GM23338 (cell line): ENCODE data around the gene RNF182. TPM values are rescaled to one million over a fixed set of nuclear protein-coding genes. Genes with fewer than 3 reads are reported as not detected.

Experiments
- ATAC-seq: fragments of 200-7000 bp; cut with Tn5 transposase; 3 replicates; pipeline ENCODE4 v1.9.1; 2020
- DNase-seq: peaks from one replicate; pipeline ENCODE4 v3.0.0-alpha.2; 2015; ENCODE audit warnings: low spot score
- H2AFZ ChIP-seq: fragments of 200-600 bp; sonication (generic); 2 replicates; pipeline ENCODE4 v1.8.0; 2016; ENCODE audit warnings: antibody characterized with exemption, mild to moderate bottlenecking, moderate library complexity
- H3F3A ChIP-seq: fragments of 200-600 bp; sonication (generic); replicated peaks from 2 replicates; pipeline ENCODE4 v1.8.0; 2017; ENCODE audit warnings: antibody characterized with exemption, mixed run types, low read depth
- H3K27ac ChIP-seq: fragments of 200-600 bp; sonication (generic); 2 replicates; pipeline ENCODE4 v1.6.1; 2016; ENCODE audit warnings: low read depth
- H3K27me3 ChIP-seq: fragments of 200-600 bp; sonication (generic); 2 replicates; pipeline ENCODE4 v1.8.0; 2016; ENCODE audit warnings: mild to moderate bottlenecking, mixed run types, moderate library complexity; ENCODE audit not compliant: insufficient read depth
- H3K36me3 ChIP-seq: fragments of 200-600 bp; sonication (generic); 2 replicates; pipeline ENCODE4 v1.8.0; 2016; ENCODE audit warnings: mild to moderate bottlenecking; ENCODE audit not compliant: insufficient read depth
- H3K4me1 ChIP-seq: fragments of 200-600 bp; sonication (generic); 2 replicates; pipeline ENCODE4 v1.8.0; 2016; ENCODE audit warnings: mild to moderate bottlenecking, moderate library complexity; ENCODE audit not compliant: insufficient read depth
- H3K4me2 ChIP-seq: fragments of 200-600 bp; sonication (generic); 2 replicates; pipeline ENCODE4 v1.7.1; 2017; ENCODE audit warnings: mixed run types
- H3K4me3 ChIP-seq: fragments of 200-600 bp; sonication (generic); 2 replicates; pipeline ENCODE4 v1.6.1; 2016; ENCODE audit warnings: mixed run types
- H3K79me2 ChIP-seq: fragments of 200-600 bp; sonication (generic); replicated peaks from 2 replicates; pipeline ENCODE4 v1.8.0; 2017; ENCODE audit warnings: mild to moderate bottlenecking; ENCODE audit not compliant: insufficient read depth
- H3K9me2 ChIP-seq: fragments of 200-600 bp; sonication (generic); 2 replicates; pipeline ENCODE4 v1.8.0; 2017; ENCODE audit not compliant: insufficient read depth
- H4K20me1 ChIP-seq: fragments of 200-600 bp; sonication (generic); replicated peaks from 2 replicates; pipeline ENCODE4 v1.8.0; 2017; ENCODE audit warnings: mild to moderate bottlenecking; ENCODE audit not compliant: insufficient read depth
- H3K27ac Mint-ChIP-seq: 2 replicates; pipeline ENCODE4 v1.8.0; 2020; ENCODE audit warnings: inconsistent platforms, mild to moderate bottlenecking, moderate library complexity, mixed read lengths
- H3K27me3 Mint-ChIP-seq: 3 replicates; pipeline ENCODE4 v1.8.0; 2022; ENCODE audit warnings: low read depth, mild to moderate bottlenecking, moderate library complexity, mixed read lengths, inconsistent platforms; ENCODE audit not compliant: insufficient read depth, poor library complexity
- H3K36me3 Mint-ChIP-seq: 3 replicates; pipeline ENCODE4 v1.8.0; 2021; ENCODE audit warnings: low read depth, mild to moderate bottlenecking, inconsistent platforms, moderate library complexity, mixed read lengths
- H3K4me1 Mint-ChIP-seq: 3 replicates; pipeline ENCODE4 v1.8.0; 2020; ENCODE audit warnings: mild to moderate bottlenecking, inconsistent platforms, mixed read lengths
- H3K4me3 Mint-ChIP-seq: 3 replicates; pipeline ENCODE4 v1.8.0; 2021; ENCODE audit warnings: moderate library complexity, mild to moderate bottlenecking, inconsistent platforms, mixed read lengths
- H3K9me3 Mint-ChIP-seq: 3 replicates; pipeline ENCODE4 v1.8.0; 2020; ENCODE audit warnings: moderate library complexity, mild to moderate bottlenecking, inconsistent platforms, mixed read lengths
- CREB1 ChIP-seq: fragments of 250-450 bp; sonication (Bioruptor Pico); IDR thresholded peaks from 2 replicates; pipeline ENCODE4 v1.5.0; 2020; ENCODE audit warnings: low read depth, mild to moderate bottlenecking, moderate library complexity
- ETS1 ChIP-seq: IDR thresholded peaks from 2 replicates; pipeline ENCODE4 v1.6.1; 2016; ENCODE audit warnings: antibody characterized with exemption
- EZH2 ChIP-seq: fragments of 200-600 bp; sonication (generic); IDR thresholded peaks from one replicate; pipeline ENCODE4 v1.8.0; 2017; ENCODE audit warnings: antibody characterized with exemption, mild to moderate bottlenecking, low read depth; ENCODE audit not compliant: unreplicated experiment
- EZH2phosphoT487 ChIP-seq: fragments of 200-600 bp; sonication (generic); IDR thresholded peaks from one replicate; pipeline ENCODE4 v1.8.1; 2018; ENCODE audit warnings: antibody characterized with exemption; ENCODE audit not compliant: unreplicated experiment
- NANOG ChIP-seq: IDR thresholded peaks from 2 replicates; pipeline ENCODE4 v1.6.1; 2016; ENCODE audit warnings: antibody characterized with exemption, borderline replicate concordance
- POLR2AphosphoS5 ChIP-seq: IDR thresholded peaks from 2 replicates; pipeline ENCODE4 v1.6.1; 2016; ENCODE audit warnings: antibody characterized with exemption, low read depth
- ZNF331 ChIP-seq: fragments of 250-450 bp; sonication (Bioruptor Pico); IDR thresholded peaks from 2 replicates; pipeline ENCODE4 v1.5.0; 2020; ENCODE audit warnings: low read depth, mild to moderate bottlenecking, moderate library complexity
- polyA plus RNA-seq: library from polyadenylated mRNA; unstranded; fragments of >200 nt; fragmentation: Nextera tagmentation; extraction: Ambion mirVana; gene quantifications from 2 replicates; pipeline ENCODE4 v1.2.1, GENCODE V29; 2016
- total RNA-seq: library from RNA; depleted of rRNA; stranded (reverse); fragments of >200 nt; shearing (Covaris generic); gene quantifications from 2 replicates; pipeline ENCODE4 v1.2.3, GENCODE V29; 2014
- TF ChIP-seq, protein P1 (sequence below): fragments of 250-450 bp; sonication (Bioruptor Pico); IDR thresholded peaks from 2 replicates; pipeline ENCODE4 v1.5.0; 2020; ENCODE audit warnings: mild to moderate bottlenecking, moderate library complexity
- TF ChIP-seq, protein P2 (sequence below): IDR thresholded peaks from one replicate; pipeline ENCODE4 v1.6.1; 2018; ENCODE audit warnings: antibody characterized with exemption; ENCODE audit not compliant: unreplicated experiment

RNF182 gene
- total and polyA plus RNA-seq, 2 experiments from 2014 or later: 3.2 to 9.8 TPM

GRCh38 chr6:13952101-13952500 is 27.3 kb downstream of the RNF182 start:
- H3K4me3 Mint-ChIP-seq: no peak overlapping the region
- Histone ChIP-seq H3F3A (no peaks in the 10 kb centered on the region), H3K4me3 (no peak overlapping the region), H3K4me1 (peaks cover 16% of the 10 kb centered on the region), H3K4me2 (no peak overlapping the region), H4K20me1 (no peaks in the 10 kb centered on the region), H3K27me3 (no peaks in the 10 kb centered on the region), H3K36me3 (peaks cover 18% of the 10 kb centered on the region), H2AFZ (no peak overlapping the region), H3K79me2 (no peaks in the 10 kb centered on the region), H3K27ac (no peak overlapping the region), H3K9me2 (0 out of 2 replicates have a peak, but pooled peaks cover 6% of the 10 kb centered on the region)
- peaks cover 39% of the 10 kb centered on the region for H3K36me3 Mint-ChIP-seq
- H3K9me3 Mint-ChIP-seq: peaks cover 45% of the 10 kb centered on the region
- no peak for DNase-seq
- no peak overlapping the region for H3K27ac Mint-ChIP-seq
- H3K27me3 Mint-ChIP-seq: peaks cover 9% of the 10 kb centered on the region
- TF ChIP-seq, protein P1, sequence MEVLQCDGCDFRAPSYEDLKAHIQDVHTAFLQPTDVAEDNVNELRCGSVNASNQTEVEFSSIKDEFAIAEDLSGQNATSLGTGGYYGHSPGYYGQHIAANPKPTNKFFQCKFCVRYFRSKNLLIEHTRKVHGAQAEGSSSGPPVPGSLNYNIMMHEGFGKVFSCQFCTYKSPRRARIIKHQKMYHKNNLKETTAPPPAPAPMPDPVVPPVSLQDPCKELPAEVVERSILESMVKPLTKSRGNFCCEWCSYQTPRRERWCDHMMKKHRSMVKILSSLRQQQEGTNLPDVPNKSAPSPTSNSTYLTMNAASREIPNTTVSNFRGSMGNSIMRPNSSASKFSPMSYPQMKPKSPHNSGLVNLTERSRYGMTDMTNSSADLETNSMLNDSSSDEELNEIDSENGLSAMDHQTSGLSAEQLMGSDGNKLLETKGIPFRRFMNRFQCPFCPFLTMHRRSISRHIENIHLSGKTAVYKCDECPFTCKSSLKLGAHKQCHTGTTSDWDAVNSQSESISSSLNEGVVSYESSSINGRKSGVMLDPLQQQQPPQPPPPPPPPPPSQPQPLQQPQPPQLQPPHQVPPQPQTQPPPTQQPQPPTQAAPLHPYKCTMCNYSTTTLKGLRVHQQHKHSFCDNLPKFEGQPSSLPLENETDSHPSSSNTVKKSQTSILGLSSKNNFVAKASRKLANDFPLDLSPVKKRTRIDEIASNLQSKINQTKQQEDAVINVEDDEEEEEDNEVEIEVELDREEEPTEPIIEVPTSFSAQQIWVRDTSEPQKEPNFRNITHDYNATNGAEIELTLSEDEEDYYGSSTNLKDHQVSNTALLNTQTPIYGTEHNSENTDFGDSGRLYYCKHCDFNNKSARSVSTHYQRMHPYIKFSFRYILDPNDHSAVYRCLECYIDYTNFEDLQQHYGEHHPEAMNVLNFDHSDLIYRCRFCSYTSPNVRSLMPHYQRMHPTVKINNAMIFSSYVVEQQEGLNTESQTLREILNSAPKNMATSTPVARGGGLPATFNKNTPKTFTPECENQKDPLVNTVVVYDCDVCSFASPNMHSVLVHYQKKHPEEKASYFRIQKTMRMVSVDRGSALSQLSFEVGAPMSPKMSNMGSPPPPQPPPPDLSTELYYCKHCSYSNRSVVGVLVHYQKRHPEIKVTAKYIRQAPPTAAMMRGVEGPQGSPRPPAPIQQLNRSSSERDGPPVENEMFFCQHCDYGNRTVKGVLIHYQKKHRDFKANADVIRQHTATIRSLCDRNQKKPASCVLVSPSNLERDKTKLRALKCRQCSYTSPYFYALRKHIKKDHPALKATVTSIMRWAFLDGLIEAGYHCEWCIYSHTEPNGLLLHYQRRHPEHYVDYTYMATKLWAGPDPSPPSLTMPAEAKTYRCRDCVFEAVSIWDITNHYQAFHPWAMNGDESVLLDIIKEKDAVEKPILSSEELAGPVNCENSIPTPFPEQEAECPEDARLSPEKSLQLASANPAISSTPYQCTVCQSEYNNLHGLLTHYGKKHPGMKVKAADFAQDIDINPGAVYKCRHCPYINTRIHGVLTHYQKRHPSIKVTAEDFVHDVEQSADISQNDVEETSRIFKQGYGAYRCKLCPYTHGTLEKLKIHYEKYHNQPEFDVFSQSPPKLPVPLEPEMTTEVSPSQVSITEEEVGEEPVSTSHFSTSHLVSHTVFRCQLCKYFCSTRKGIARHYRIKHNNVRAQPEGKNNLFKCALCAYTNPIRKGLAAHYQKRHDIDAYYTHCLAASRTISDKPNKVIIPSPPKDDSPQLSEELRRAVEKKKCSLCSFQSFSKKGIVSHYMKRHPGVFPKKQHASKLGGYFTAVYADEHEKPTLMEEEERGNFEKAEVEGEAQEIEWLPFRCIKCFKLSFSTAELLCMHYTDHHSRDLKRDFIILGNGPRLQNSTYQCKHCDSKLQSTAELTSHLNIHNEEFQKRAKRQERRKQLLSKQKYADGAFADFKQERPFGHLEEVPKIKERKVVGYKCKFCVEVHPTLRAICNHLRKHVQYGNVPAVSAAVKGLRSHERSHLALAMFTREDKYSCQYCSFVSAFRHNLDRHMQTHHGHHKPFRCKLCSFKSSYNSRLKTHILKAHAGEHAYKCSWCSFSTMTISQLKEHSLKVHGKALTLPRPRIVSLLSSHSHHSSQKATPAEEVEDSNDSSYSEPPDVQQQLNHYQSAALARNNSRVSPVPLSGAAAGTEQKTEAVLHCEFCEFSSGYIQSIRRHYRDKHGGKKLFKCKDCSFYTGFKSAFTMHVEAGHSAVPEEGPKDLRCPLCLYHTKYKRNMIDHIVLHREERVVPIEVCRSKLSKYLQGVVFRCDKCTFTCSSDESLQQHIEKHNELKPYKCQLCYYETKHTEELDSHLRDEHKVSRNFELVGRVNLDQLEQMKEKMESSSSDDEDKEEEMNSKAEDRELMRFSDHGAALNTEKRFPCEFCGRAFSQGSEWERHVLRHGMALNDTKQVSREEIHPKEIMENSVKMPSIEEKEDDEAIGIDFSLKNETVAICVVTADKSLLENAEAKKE: no peak
- no peak for TF ChIP-seq CREB1
- no peak for ATAC-seq
- peaks cover 19% of the 10 kb centered on the region for H3K4me1 Mint-ChIP-seq

DNA sequence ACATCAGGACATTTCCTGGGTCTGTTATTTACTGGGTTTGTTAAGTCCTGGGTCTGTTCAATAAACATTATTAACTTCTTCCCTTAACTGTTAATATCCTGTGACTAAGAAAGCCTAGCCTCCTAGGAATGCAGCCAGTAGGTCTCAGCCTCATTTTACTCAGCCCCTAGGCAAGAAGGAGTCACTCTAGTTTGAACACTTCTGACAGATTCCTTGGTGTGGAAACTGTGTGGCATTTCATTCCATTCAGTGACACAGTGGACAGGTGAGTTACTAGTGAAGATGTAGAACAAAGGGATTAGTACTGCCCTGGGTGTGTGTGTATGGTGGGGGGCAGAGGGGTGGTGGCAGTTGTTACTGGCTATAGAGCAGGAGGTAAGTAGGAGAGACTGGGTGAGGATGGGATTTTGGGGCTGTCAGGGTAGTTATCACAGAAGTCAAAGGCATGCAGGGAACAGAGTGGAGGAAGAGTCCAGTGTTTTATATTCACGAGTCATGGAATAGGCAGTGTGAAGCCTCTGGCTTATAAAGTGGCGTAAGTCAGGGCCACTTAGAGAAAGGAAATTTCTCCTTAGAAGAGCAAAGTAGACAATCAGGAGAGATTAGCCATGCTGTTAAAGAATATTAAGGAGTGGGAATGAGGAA is 28.4 kb downstream of the RNF182 start:
- ATAC-seq (no peak), DNase-seq (no peak)
- Histone ChIP-seq H3K4me1 (peaks cover 16% of the 10 kb centered on the region), H3K4me3 (no peak overlapping the region), H2AFZ (no peak overlapping the region), H3K4me2 (no peak overlapping the region), H3K36me3 (peaks cover 8% of the 10 kb centered on the region; the same call in 1 of the 2 replicates), H4K20me1 (no peaks in the 10 kb centered on the region), H3K27ac (0 out of 2 replicates have a peak overlapping the region, but pooled peaks have one; percentile 5), H3F3A (no peaks in the 10 kb centered on the region), H3K27me3 (no peaks in the 10 kb centered on the region), H3K9me2 (0 out of 2 replicates have a peak, but pooled peaks cover 6% of the 10 kb centered on the region), H3K79me2 (no peaks in the 10 kb centered on the region)
- H3K4me1 Mint-ChIP-seq: peaks cover 19% of the 10 kb centered on the region
- no peak overlapping the region for H3K4me3 Mint-ChIP-seq
- peaks cover 32% of the 10 kb centered on the region for H3K36me3 Mint-ChIP-seq
- H3K27ac Mint-ChIP-seq: peak overlapping the region; percentile 16; the same call in 1 of the 2 replicates
- H3K27me3 Mint-ChIP-seq: peaks cover 12% of the 10 kb centered on the region
- peaks cover 38% of the 10 kb centered on the region for H3K9me3 Mint-ChIP-seq
- TF ChIP-seq POLR2AphosphoS5: no peak
- no peak for TF ChIP-seq NANOG
- no peak for TF ChIP-seq ZNF331 (CRISPR knock-in tag)
- no peak for TF ChIP-seq EZH2phosphoT487
- no peak for TF ChIP-seq EZH2
- TF ChIP-seq, protein P2, sequence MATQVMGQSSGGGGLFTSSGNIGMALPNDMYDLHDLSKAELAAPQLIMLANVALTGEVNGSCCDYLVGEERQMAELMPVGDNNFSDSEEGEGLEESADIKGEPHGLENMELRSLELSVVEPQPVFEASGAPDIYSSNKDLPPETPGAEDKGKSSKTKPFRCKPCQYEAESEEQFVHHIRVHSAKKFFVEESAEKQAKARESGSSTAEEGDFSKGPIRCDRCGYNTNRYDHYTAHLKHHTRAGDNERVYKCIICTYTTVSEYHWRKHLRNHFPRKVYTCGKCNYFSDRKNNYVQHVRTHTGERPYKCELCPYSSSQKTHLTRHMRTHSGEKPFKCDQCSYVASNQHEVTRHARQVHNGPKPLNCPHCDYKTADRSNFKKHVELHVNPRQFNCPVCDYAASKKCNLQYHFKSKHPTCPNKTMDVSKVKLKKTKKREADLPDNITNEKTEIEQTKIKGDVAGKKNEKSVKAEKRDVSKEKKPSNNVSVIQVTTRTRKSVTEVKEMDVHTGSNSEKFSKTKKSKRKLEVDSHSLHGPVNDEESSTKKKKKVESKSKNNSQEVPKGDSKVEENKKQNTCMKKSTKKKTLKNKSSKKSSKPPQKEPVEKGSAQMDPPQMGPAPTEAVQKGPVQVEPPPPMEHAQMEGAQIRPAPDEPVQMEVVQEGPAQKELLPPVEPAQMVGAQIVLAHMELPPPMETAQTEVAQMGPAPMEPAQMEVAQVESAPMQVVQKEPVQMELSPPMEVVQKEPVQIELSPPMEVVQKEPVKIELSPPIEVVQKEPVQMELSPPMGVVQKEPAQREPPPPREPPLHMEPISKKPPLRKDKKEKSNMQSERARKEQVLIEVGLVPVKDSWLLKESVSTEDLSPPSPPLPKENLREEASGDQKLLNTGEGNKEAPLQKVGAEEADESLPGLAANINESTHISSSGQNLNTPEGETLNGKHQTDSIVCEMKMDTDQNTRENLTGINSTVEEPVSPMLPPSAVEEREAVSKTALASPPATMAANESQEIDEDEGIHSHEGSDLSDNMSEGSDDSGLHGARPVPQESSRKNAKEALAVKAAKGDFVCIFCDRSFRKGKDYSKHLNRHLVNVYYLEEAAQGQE: no peak
- no peak for TF ChIP-seq ETS1
